ENCODE measurements around the gene GPR35. TPM values are rescaled to one million over a fixed set of nuclear protein-coding genes. Genes with fewer than 3 reads are reported as not detected.

GPR35 gene
- total RNA-seq, 1 experiment from 2014 or later: 4.2 TPM

- no peaks in the 10 kb centered on the region for H3K36me3 ChIP-seq (ENCODE audit: control insufficient read depth in 1 of 2, insufficient read depth in 2 of 2, low read length in 2 of 2)
- no peaks in the 10 kb centered on the region for H4K20me1 ChIP-seq (ENCODE audit: insufficient read depth)
- no peak for ATAC-seq
- intact Hi-C loops (cut with micrococcal nuclease): no loop called here
- H3K9me3 ChIP-seq (ENCODE audit: control insufficient read depth in 1 of 2, insufficient read depth in 1 of 2, low read depth in 1 of 2, low read length in 2 of 2): no peaks in the 10 kb centered on the region
- no peak overlapping the region for H3K4me3 ChIP-seq (replicated peaks in 1 of 2; ENCODE audit: low read depth in 1 of 2, low read length in 2 of 2)
- H3K27me3 ChIP-seq (ENCODE audit: insufficient read depth, low read length): 0 out of 2 replicates have a peak, but pooled peaks cover 17% of the 10 kb centered on the region
- POLR2A ChIA-PET: no interaction called here
- no peak overlapping the region for H3K9ac ChIP-seq (ENCODE audit: low read length)
- H3K27ac ChIP-seq (ENCODE audit: low read depth, low read length): no peak overlapping the region
- no peak for DNase-seq (ENCODE audit: low read depth, low spot score)
- no TSS peak for BruUV-seq (replicated peaks)
- H3K4me2 ChIP-seq (ENCODE audit: low read length): no peak overlapping the region
- H3K4me1 ChIP-seq (ENCODE audit: control insufficient read depth in 1 of 2, insufficient read depth in 2 of 2, low read length in 2 of 2): no peaks in the 10 kb centered on the region
- no peak for TF ChIP-seq ZNF274 (IDR thresholded peaks at IDR 0.05; ENCODE audit: low read depth, low read length)
- TF ChIP-seq SP1 (IDR thresholded peaks at IDR 0.05; ENCODE audit: low read depth): no peak
- TF ChIP-seq RAD21 (IDR thresholded peaks at IDR 0.05; ENCODE audit: low read depth): no peak
- no peak for TF ChIP-seq EZH2 (IDR thresholded peaks at IDR 0.05)
- no peak for TF ChIP-seq JUND (IDR thresholded peaks at IDR 0.05)
- TF ChIP-seq SIN3A (IDR thresholded peaks at IDR 0.05; ENCODE audit: low read depth): no peak
- no peak for TF ChIP-seq TCF7L2 (IDR thresholded peaks at IDR 0.05; ENCODE audit: borderline replicate concordance, extremely low read depth, insufficient read depth, insufficient read length)
- TF ChIP-seq EGR1 (IDR thresholded peaks at IDR 0.05; ENCODE audit: low read depth): no peak
- no peak for TF ChIP-seq ZFX (IDR thresholded peaks at IDR 0.05)
- no peak for TF ChIP-seq EZH2phosphoT487 (IDR thresholded peaks at IDR 0.05; ENCODE audit: borderline replicate concordance)
- TF ChIP-seq SRF (IDR thresholded peaks at IDR 0.05; ENCODE audit: low read depth): no peak
- TF ChIP-seq ZBTB33 (IDR thresholded peaks at IDR 0.05; ENCODE audit: extremely low read depth, insufficient replicate concordance, low read length): no peak
- no peak overlapping the region for H2AFZ ChIP-seq (ENCODE audit: low read depth, low read length, poor library complexity, severe bottlenecking)
- H3K9me2 ChIP-seq (ENCODE audit: insufficient read depth): no peaks in the 10 kb centered on the region
- RAD21 ChIA-PET (ENCODE audit: low non-redundant PET in 1 of 2, low total read pairs in 2 of 2, uncharacterized antibody in 2 of 2, unreplicated experiment in 2 of 2): no interaction called here
- CTCF ChIA-PET: no interaction called here
- no peaks in the 10 kb centered on the region for H3K79me2 ChIP-seq (ENCODE audit: insufficient read depth, low read length)
Measured at GRCh38 chr2:240670402-240670801, 45.1 kb downstream of the GPR35 start.

All from HCT116 (cell line).